HepG2 (cell line): ENCODE results near the gene C5orf58. TPM values are rescaled to one million over a fixed set of nuclear protein-coding genes. Genes with fewer than 3 reads are reported as not detected.

ENCODE experiments used
- ATAC-seq: fragments of 200-7000 bp; cut with Tn5 transposase; 3 replicates; pipeline ENCODE4 v1.9.1; 2020; ENCODE audit warnings: mild to moderate bottlenecking, moderate library complexity
- BruUV-seq: library from RNA; stranded (reverse); fragments of 400-500 nt; replicated peaks from 2 replicates; lab custom pipeline; 2021; lab: Mats Ljungman, UMichigan
- CTCF ChIA-PET: fragments of 300-600 bp; formaldehyde crosslinking; extraction: SDS; loops from one replicate; lab custom pipeline; 2021; ENCODE audit warnings: low total read pairs, inconsistent platforms, low intra/inter-chr PET ratio; lab: Yijun Ruan, JAX
- POLR2A ChIA-PET: fragments of 350-600 bp; sonication (Branson Sonifier 250); formaldehyde crosslinking; loops from one replicate; lab custom pipeline; 2020; ENCODE audit warnings: antibody characterized with exemption, inconsistent platforms; lab: Yijun Ruan, JAX
- DNase-seq: peaks from one replicate; pipeline ENCODE4 v3.0.0-alpha.2; 2015; ENCODE audit warnings: low spot score
- FAIRE-seq: peaks from 3 replicates; lab custom pipeline; 2011; peaks lifted over from hg19 to GRCh38; lab: Jason Lieb, UNC
- H2AFZ ChIP-seq: one replicate; pipeline ENCODE4 v1.6.1; 2011; ENCODE audit warnings: low read length, inconsistent platforms
- H3K27ac ChIP-seq: fragments of 300-600 bp; 3 replicates; pipeline ENCODE4 v1.8.0; 2011; ENCODE audit warnings: mixed run types, mild to moderate bottlenecking, mixed read lengths, low read length, inconsistent platforms; ENCODE audit not compliant: insufficient read depth; ENCODE audit errors: extremely low read length
- H3K27me3 ChIP-seq, 2 experiments: fragments of 200-600 bp in 1 of 2; 2 replicates in 1 of 2; 3 replicates in 1 of 2; pipeline versions ENCODE4 v1.6.0 to v1.8.0; 2011; ENCODE audit warnings: low read length in 2 of 2, mild to moderate bottlenecking in 2 of 2, moderate library complexity in 2 of 2, inconsistent platforms in 1 of 2; ENCODE audit not compliant: insufficient read depth in 2 of 2, control insufficient read depth in 1 of 2
- H3K36me3 ChIP-seq, 2 experiments: fragments of 200-600 bp in 1 of 2; replicated peaks in 1 of 2; 2 replicates in 1 of 2; 3 replicates in 1 of 2; pipeline versions ENCODE4 v1.5.1 to v1.8.0; 2011; ENCODE audit warnings: low read length in 2 of 2, inconsistent platforms in 1 of 2; ENCODE audit not compliant: insufficient read depth in 2 of 2, control insufficient read depth in 1 of 2
- H3K4me1 ChIP-seq: 2 replicates; pipeline ENCODE4 v1.5.1; 2012; ENCODE audit warnings: low read length, inconsistent platforms; ENCODE audit not compliant: insufficient read depth
- H3K4me2 ChIP-seq: 2 replicates; pipeline ENCODE4 v1.6.0; 2011; ENCODE audit warnings: low read depth, low read length, inconsistent platforms
- H3K4me3 ChIP-seq, 3 experiments: fragments of 200-600 bp in 1 of 3; sonication (generic), shearing (Covaris generic) in 1 of 3; replicated peaks in 1 of 3; 2 replicates each; pipeline ENCODE4 v1.5.1; 2011 to 2016; ENCODE audit warnings: low read length in 3 of 3, inconsistent platforms in 2 of 3, low read depth in 2 of 3, mild to moderate bottlenecking in 2 of 3, control low read depth in 1 of 3, mixed read lengths in 1 of 3; ENCODE audit not compliant: insufficient read depth in 1 of 3
- H3K79me2 ChIP-seq: one replicate; pipeline ENCODE4 v1.6.1; 2011; ENCODE audit warnings: low read length, inconsistent platforms; ENCODE audit not compliant: insufficient read depth
- H3K9ac ChIP-seq: 2 replicates; pipeline ENCODE4 v1.6.0; 2011; ENCODE audit warnings: mild to moderate bottlenecking, low read depth, low read length, inconsistent platforms; ENCODE audit not compliant: insufficient read depth
- H3K9me3 ChIP-seq: 2 replicates; pipeline ENCODE4 v1.5.1; 2012; ENCODE audit warnings: mild to moderate bottlenecking, low read length
- H4K20me1 ChIP-seq: 2 replicates; pipeline ENCODE4 v1.6.0; 2011; ENCODE audit warnings: inconsistent platforms, mild to moderate bottlenecking, low read length, moderate library complexity; ENCODE audit not compliant: insufficient read depth
- ADNP ChIP-seq: sonication (generic); formaldehyde crosslinking; IDR thresholded peaks from 2 replicates; pipeline ENCODE4 v1.4.0; 2020; ENCODE audit warnings: missing genetic modification reagents
- FOXP4 ChIP-seq: sonication (generic); formaldehyde crosslinking; IDR thresholded peaks from 2 replicates; pipeline ENCODE4 v1.4.0; 2020; ENCODE audit warnings: missing genetic modification reagents
- HMG20A ChIP-seq: IDR thresholded peaks from 2 replicates; pipeline ENCODE4 v1.6.1; 2016; ENCODE audit warnings: borderline replicate concordance
- KIAA2018 ChIP-seq: sonication (generic); formaldehyde crosslinking; IDR thresholded peaks from 2 replicates; pipeline ENCODE4 v1.5.0; 2020; ENCODE audit warnings: mild to moderate bottlenecking, missing genetic modification reagents, borderline replicate concordance
- SIX1 ChIP-seq: sonication (generic); formaldehyde crosslinking; IDR thresholded peaks from 2 replicates; pipeline ENCODE4 v1.4.0; 2020; ENCODE audit warnings: missing genetic modification reagents, borderline replicate concordance
- TAF1 ChIP-seq: sonication (generic); formaldehyde crosslinking; IDR thresholded peaks from 2 replicates; pipeline ENCODE4 v1.4.0; 2020; ENCODE audit warnings: missing genetic modification reagents
- ZBTB7B ChIP-seq: sonication (generic); formaldehyde crosslinking; IDR thresholded peaks from 2 replicates; pipeline ENCODE4 v1.4.0; 2020; ENCODE audit warnings: missing genetic modification reagents
- ZMYM4 ChIP-seq: sonication (generic); formaldehyde crosslinking; IDR thresholded peaks from 2 replicates; pipeline ENCODE4 v1.8.1; 2023; ENCODE audit warnings: mild to moderate bottlenecking, missing genetic modification reagents
- ZNF510 ChIP-seq: sonication (generic); formaldehyde crosslinking; IDR thresholded peaks from 2 replicates; pipeline ENCODE4 v1.4.0; 2020; ENCODE audit warnings: low read depth, mild to moderate bottlenecking, missing genetic modification reagents
- WGBS: methylation state at CpG from one replicate; pipeline ENCODE4 v1.1.6; 2017; ENCODE audit warnings: low lambda C conversion rate; 5-methylcytosine and 5-hydroxymethylcytosine counted together
- in situ Hi-C: cut with HindIII; loops from 2 replicates; pipeline ENCODE4 v1.10.0; 2017; ENCODE audit warnings: low pct_unique_long_range_greater_than_20kb; ENCODE audit not compliant: extremely low pct_ligation_motif_present
- intact Hi-C: fragments of 100-400 bp; cut with micrococcal nuclease; formaldehyde crosslinking; loops from one replicate; pipeline ENCODE4 v1.10.0; 2022; ENCODE audit not compliant: unreplicated experiment
- polyA plus RNA-seq, 8 experiments: library from polyadenylated mRNA; depleted of rRNA in 3 of 8; stranded (reverse) in 7 of 8; unstranded in 1 of 8; fragments of >200 nt; fragmentation: Illumina TruSeq in 4 of 8; extraction: Trizol in 4 of 8; gene quantifications; 2 replicates each; pipeline versions ENCODE4 v1.2.1 to v1.2.3, GENCODE V29; 2011 to 2016; ENCODE audit warnings: low read depth in 4 of 8, missing spikeins in 1 of 8, mixed read lengths in 1 of 8; ENCODE audit not compliant: insufficient read depth in 1 of 8
- total RNA-seq, 5 experiments: library from RNA; depleted of rRNA; stranded (reverse); fragments of >200 nt; fragmentation: Illumina TruSeq; extraction: Trizol; gene quantifications; 2 replicates each; pipeline ENCODE4 v1.2.3, GENCODE V29; 2016; ENCODE audit warnings: low read depth in 1 of 5
- TF ChIP-seq, protein P1 (sequence below): sonication (generic); formaldehyde crosslinking; IDR thresholded peaks from 2 replicates; pipeline ENCODE4 v1.8.0; 2022; ENCODE audit warnings: mild to moderate bottlenecking, missing genetic modification reagents
- TF ChIP-seq, protein P2 (sequence below): sonication (generic); formaldehyde crosslinking; IDR thresholded peaks from 2 replicates; pipeline ENCODE4 v1.9.0; 2021; ENCODE audit warnings: missing genetic modification reagents, mild to moderate bottlenecking, borderline replicate concordance
- TF ChIP-seq, protein P3 (sequence below): IDR thresholded peaks from 2 replicates; pipeline ENCODE4 v1.6.1; 2016; ENCODE audit warnings: mild to moderate bottlenecking, missing biosample characterization, missing genetic modification reagents

The C5orf58 gene
- total and polyA plus RNA-seq, 2 of the 13 experiments (the other 11 are each of a cell fraction or from before 2014, with no cell fraction given): not detected

DNA sequence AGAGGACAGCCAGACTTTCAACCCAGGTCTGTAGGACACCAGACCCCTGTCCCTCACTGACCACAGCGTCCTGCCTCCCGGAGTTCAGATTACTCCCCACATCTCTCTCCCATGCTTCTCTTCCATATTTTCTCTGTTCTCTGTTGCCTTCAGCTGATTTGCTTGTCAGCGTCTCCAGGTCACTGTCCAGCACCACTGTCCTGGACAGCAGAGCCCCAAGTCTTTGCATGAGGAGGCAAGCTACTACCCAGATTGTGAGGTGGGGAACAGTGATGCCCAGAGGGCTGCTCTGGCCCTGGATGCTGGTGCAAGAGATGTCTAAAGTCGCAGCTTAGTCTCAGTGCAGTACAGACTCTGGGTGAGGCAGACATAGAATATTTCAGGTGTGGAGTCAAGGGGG lies 48.0 kb upstream of the C5orf58 start:
- peaks cover 11% of the 10 kb centered on the region for H3K4me1 ChIP-seq
- no peaks in the 10 kb centered on the region for H4K20me1 ChIP-seq
- H3K4me3 ChIP-seq: no peak overlapping the region
- H3K4me2 ChIP-seq: no peak overlapping the region
- no peaks in the 10 kb centered on the region for H3K36me3 ChIP-seq
- no peaks in the 10 kb centered on the region for H3K79me2 ChIP-seq
- no peak for FAIRE-seq
- no peak overlapping the region for H2AFZ ChIP-seq
- in situ Hi-C loops (loop anchor here (5.0 kb wide), 1 partner anchor 82 kb away; no protein-coding TSS in a partner anchor), intact Hi-C loops (loop anchor here (1.0 kb wide), 1 partner anchor 84 kb away; no protein-coding TSS in a partner anchor)
- H3K9ac ChIP-seq: no peak overlapping the region
- TF ChIP-seq HMG20A (CRISPR knock-in tag) (no peak), ZBTB7B (CRISPR knock-in tag) (no peak), ZMYM4 (CRISPR knock-in tag) (no peak), TAF1 (CRISPR knock-in tag) (no peak), KIAA2018 (CRISPR knock-in tag) (no peak), ZNF510 (CRISPR knock-in tag) (no peak), SIX1 (CRISPR knock-in tag) (no peak), ADNP (CRISPR knock-in tag) (no peak), FOXP4 (CRISPR knock-in tag) (no peak)
- TF ChIP-seq, protein P1, sequence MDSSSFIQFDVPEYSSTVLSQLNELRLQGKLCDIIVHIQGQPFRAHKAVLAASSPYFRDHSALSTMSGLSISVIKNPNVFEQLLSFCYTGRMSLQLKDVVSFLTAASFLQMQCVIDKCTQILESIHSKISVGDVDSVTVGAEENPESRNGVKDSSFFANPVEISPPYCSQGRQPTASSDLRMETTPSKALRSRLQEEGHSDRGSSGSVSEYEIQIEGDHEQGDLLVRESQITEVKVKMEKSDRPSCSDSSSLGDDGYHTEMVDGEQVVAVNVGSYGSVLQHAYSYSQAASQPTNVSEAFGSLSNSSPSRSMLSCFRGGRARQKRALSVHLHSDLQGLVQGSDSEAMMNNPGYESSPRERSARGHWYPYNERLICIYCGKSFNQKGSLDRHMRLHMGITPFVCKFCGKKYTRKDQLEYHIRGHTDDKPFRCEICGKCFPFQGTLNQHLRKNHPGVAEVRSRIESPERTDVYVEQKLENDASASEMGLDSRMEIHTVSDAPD: no peak
- TF ChIP-seq, protein P2, sequence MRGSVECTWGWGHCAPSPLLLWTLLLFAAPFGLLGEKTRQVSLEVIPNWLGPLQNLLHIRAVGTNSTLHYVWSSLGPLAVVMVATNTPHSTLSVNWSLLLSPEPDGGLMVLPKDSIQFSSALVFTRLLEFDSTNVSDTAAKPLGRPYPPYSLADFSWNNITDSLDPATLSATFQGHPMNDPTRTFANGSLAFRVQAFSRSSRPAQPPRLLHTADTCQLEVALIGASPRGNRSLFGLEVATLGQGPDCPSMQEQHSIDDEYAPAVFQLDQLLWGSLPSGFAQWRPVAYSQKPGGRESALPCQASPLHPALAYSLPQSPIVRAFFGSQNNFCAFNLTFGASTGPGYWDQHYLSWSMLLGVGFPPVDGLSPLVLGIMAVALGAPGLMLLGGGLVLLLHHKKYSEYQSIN: no peak
- TF ChIP-seq, protein P3, sequence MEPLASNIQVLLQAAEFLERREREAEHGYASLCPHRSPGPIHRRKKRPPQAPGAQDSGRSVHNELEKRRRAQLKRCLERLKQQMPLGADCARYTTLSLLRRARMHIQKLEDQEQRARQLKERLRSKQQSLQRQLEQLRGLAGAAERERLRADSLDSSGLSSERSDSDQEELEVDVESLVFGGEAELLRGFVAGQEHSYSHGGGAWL (CRISPR knock-in tag): no peak
- 36% methylated on average over 4 of the region's 4 CpGs for WGBS
- no peak for DNase-seq
- POLR2A ChIA-PET: no interaction called here
- no peaks in the 10 kb centered on the region for H3K27me3 ChIP-seq
- no peak for ATAC-seq
- CTCF ChIA-PET: interaction anchor here (1.6 kb wide), 1 partner anchor 84 kb away, joined by 17 read pairs; no protein-coding TSS in a partner anchor
- no TSS peak for BruUV-seq
- no peak overlapping the region for H3K27ac ChIP-seq
- no peaks in the 10 kb centered on the region for H3K9me3 ChIP-seq
